ACC112 (cell line): Measurements from ENCODE around the gene MSMO1.
"Not testable (repeated sequence)": the region's sequence is repeated elsewhere in the genome, so short reads cannot be mapped to it uniquely, and the experiment has no call there.

Experiments used
- H2AFZ ChIP-seq: fragments of 200-600 bp; sonication (generic); one replicate; pipeline ENCODE4 v1.6.0; 2017; ENCODE audit warnings: antibody characterized with exemption, low read length; ENCODE audit not compliant: unreplicated experiment
- H3K27ac ChIP-seq: fragments of 200-600 bp; sonication (generic); 2 replicates; pipeline ENCODE4 v1.5.1; 2014; ENCODE audit warnings: low read depth, mild to moderate bottlenecking, antibody characterized with exemption, low read length, moderate library complexity
- H3K27me3 ChIP-seq: fragments of 200-600 bp; sonication (generic); 2 replicates; pipeline ENCODE4 v1.6.1; 2014; ENCODE audit warnings: mild to moderate bottlenecking, antibody characterized with exemption, low read length, moderate library complexity, mixed read lengths; ENCODE audit not compliant: insufficient read depth
- H3K36me3 ChIP-seq: fragments of 200-600 bp; sonication (generic); 2 replicates; pipeline ENCODE4 v1.6.1; 2016; ENCODE audit warnings: mild to moderate bottlenecking, antibody characterized with exemption, low read length, moderate library complexity, mixed read lengths; ENCODE audit not compliant: insufficient read depth
- H3K4me1 ChIP-seq: fragments of 200-600 bp; sonication (generic); one replicate; pipeline ENCODE4 v1.6.1; 2016; ENCODE audit warnings: low read length, mixed read lengths; ENCODE audit not compliant: insufficient read depth, unreplicated experiment, control insufficient read depth
- H3K4me3 ChIP-seq: fragments of 200-600 bp; sonication (generic); 2 replicates; pipeline ENCODE4 v1.5.1; 2014; ENCODE audit warnings: mild to moderate bottlenecking, low read depth, low read length
- H3K79me2 ChIP-seq: fragments of 200-600 bp; sonication (generic); one replicate; pipeline ENCODE4 v1.6.0; 2016; ENCODE audit warnings: low read length; ENCODE audit not compliant: control insufficient read depth, unreplicated experiment, insufficient read depth

The MSMO1 gene

DNA sequence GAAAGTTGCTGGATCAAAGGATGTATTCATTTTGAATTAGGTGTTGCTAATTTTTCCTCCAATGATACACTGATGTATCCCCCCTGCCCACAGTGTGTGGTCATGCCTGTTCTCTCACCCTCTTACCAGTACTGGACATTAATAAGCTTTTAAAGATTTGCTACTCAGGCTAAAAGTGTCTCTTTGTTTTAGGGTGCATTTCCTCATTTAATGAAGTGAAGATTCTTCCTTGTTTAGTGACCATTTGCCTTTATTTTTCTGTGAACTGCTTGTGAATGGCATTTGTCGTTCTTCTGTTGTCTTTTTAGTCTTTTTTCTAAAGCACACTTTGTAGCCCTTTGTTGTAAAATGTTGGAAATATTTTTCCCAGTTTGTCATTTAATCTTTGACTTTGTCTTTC lies 5.0 kb downstream of the MSMO1 start:
- Histone ChIP-seq H3K36me3 (peaks cover 10% of the 10 kb centered on the region), H3K4me1 (peaks cover 28% of the 10 kb centered on the region)

DNA sequence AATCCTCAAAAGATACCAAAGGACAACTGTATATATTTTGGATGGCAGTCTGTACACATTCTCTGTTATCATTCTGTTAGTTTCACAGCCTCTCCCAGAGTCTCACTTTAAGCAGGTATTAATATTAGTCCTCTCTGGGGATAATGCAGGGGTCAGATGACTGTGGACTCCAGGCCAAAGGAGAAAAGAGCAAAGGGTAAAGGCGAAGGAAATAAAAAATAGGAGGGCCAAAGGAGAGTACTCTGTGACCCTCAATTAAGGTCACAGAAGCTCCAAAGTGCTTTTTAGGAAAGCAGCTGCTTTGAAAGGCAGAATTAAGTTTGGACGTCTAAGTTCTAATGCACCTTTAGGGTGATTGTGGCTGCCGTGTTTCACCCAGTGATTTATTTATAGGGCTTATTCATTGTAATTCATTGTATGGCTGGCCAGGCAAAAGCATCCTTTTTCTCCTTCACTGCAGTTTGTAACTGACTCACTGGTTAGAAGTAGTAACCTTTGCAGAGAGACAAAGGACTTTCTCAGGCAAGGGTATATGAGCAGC lies 7.8 kb downstream of the MSMO1 start:
- Histone ChIP-seq H3K27ac (no peak overlapping the region), H3K4me3 (no peak overlapping the region), H3K36me3 (peaks cover 21% of the 10 kb centered on the region), H2AFZ (no peak overlapping the region), H3K27me3 (no peaks in the 10 kb centered on the region), H3K4me1 (peaks cover 18% of the 10 kb centered on the region), H3K79me2 (peaks cover 38% of the 10 kb centered on the region)

More for the DNA sequence above, 5.0 kb downstream of the MSMO1 start:
- H3K4me3 ChIP-seq: no peak overlapping the region
- H2AFZ ChIP-seq: peak overlapping the region; percentile 1
- no peak overlapping the region for H3K27ac ChIP-seq
- peaks cover 65% of the 10 kb centered on the region for H3K79me2 ChIP-seq
- H3K27me3 ChIP-seq: no peaks in the 10 kb centered on the region

GRCh38 chr4:165336743-165337142 lies 9.3 kb downstream of the MSMO1 start:
- peaks cover 23% of the 10 kb centered on the region for H3K79me2 ChIP-seq
- H3K4me3 ChIP-seq: no peak overlapping the region
- peaks cover 21% of the 10 kb centered on the region for H3K36me3 ChIP-seq
- no peak overlapping the region for H2AFZ ChIP-seq
- H3K27ac ChIP-seq: no peak overlapping the region
- no peaks in the 10 kb centered on the region for H3K27me3 ChIP-seq
- peaks cover 8% of the 10 kb centered on the region for H3K4me1 ChIP-seq

GRCh38 chr4:165342340-165342739 lies 14.9 kb downstream of the MSMO1 start:
- not testable (repeated sequence) for H3K27ac ChIP-seq, H3K79me2 ChIP-seq
- H3K36me3 ChIP-seq: peaks cover 12% of the 10 kb centered on the region; the same call in 1 of the 2 replicates

DNA sequence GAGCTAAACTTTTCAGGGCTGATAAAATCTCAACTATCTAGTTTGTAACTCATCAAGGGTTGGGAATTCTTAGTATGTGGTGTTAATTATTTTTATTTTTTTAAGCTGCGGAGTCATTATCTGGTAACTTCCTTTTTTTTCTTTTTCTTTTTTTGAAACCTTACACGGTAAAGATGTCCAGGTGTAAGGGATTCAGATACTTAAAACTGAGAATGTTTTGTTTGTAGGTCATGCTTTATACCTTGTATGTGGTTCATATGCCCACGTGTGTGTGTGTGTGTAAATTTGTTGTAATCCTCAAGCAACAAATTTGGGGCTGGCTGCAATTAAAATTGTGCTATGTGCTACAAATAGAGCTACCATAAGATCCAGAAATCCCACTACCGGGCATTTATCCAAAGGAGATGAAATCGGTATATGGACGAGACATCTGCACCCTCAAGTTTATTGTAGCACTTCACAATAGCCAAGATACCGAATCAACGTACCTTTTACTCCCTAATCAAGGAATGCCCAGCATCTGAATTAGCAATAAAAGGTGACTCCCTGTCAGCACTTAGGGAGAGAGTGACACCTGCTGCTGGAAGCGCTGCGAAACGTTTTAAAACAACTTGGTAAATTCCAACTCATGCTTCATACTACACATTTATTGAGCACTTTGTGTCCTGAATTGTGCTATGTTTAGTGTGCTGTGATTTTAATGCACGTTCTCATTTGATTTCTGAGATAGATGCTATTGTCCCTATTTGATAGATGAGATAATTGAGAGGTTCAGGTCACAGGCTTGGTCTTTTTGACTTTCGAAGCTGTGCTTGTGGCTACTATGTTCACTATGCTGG lies 16.1 kb downstream of the MSMO1 start:
- Histone ChIP-seq H3K27ac (no peak overlapping the region), H3K4me3 (no peak overlapping the region), H3K27me3 (no peaks in the 10 kb centered on the region), H3K79me2 (no peaks in the 10 kb centered on the region), H3K4me1 (no peaks in the 10 kb centered on the region), H2AFZ (no peak overlapping the region), H3K36me3 (peaks cover 3% of the 10 kb centered on the region; the same call in 1 of the 2 replicates)

More at GRCh38 chr4:165342340-165342739, 14.9 kb downstream of the MSMO1 start:
- H3K4me3 ChIP-seq, H2AFZ ChIP-seq, H3K27me3 ChIP-seq, H3K4me1 ChIP-seq: not testable (repeated sequence)

DNA sequence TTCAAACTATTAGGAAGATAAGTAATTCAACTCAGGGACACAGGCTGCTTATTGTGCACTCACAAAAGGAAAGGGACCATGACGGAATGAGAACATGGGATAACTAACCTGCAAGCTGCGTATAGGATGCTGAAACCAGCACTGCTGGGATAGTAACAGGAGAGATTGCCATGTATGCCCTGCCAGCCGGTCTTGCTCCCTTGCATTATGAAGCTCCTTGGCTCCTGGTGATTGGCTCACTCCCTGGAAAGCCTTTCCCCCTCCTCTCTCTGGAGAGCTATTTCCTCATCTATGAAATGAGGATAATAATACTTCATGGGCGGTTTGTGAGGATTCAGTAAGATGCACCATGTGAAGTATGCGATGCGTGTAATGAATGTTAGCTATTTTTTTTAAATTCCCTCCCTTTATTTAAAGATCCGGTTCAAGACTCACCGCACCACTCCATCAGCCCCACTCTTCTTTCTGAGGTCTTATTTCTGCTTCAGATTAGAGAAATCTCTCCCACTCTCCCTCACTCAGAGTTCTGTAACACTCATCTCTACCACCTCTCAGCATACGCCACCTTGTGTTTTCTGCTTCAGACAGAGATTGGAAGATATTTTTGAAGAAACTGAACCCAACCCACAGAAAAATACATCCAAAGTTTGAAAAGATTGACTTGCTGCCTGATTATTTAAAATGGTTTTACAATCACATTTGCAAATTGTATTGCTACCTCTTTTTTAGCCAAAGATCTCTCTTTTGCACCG lies 18.4 kb downstream of the MSMO1 start:
- no peaks in the 10 kb centered on the region for H3K27me3 ChIP-seq
- no peak overlapping the region for H2AFZ ChIP-seq
- no peaks in the 10 kb centered on the region for H3K79me2 ChIP-seq
- H3K36me3 ChIP-seq: no peaks in the 10 kb centered on the region; the same call in 1 of the 2 replicates
- no peaks in the 10 kb centered on the region for H3K4me1 ChIP-seq
- no peak overlapping the region for H3K27ac ChIP-seq
- no peak overlapping the region for H3K4me3 ChIP-seq

DNA sequence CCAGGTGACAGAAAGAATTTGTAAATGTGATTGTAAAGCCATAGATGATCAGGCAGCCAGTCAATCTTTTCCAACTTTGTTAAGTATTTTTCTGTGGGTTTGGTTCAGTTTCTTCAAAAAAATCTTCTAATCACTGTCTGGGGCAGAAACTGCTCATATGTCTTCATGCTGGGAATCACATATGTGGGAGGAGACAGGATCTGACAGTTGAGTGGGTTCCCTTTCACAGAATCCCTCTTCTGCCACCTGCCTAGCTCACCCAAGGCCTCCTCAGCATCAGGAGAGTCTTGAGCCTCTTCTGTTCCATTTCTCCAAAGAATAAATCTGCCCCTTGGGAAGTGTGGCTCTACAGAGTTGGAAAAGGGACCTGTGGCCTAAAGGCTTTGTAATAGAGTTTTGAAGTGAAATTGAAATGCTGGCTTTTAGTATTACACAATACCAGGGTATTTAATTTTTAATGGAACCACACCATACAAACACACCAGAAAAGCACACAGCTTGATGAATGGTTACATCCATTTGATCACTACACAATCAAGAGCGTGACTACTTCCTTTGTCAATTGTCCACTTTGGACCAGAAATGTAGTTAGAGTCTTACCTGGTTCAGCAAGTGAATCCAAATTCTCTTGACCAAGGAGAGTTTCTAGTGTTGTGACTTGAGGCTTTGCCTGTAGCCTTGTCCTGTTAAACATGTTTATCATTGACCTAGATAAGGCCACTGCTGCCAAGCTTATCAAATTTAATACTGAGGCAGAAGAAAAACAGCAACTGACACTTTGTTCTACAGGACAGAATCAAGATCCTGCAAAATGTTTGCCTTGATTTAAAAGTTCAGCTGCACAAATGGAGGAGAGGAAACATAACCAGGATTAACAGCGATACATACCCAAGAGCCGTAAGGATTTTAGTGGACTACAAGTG lies 20.4 kb downstream of the MSMO1 start:
- peaks cover 4% of the 10 kb centered on the region for H3K4me1 ChIP-seq
- H3K27me3 ChIP-seq: no peaks in the 10 kb centered on the region
- H3K79me2 ChIP-seq: no peaks in the 10 kb centered on the region
- no peak overlapping the region for H3K4me3 ChIP-seq
- H2AFZ ChIP-seq: no peak overlapping the region
- no peak overlapping the region for H3K27ac ChIP-seq
- H3K36me3 ChIP-seq: no peaks in the 10 kb centered on the region

- H3K4me1 ChIP-seq: peaks cover 4% of the 10 kb centered on the region
- no peaks in the 10 kb centered on the region for H3K36me3 ChIP-seq
- H3K27me3 ChIP-seq: no peaks in the 10 kb centered on the region
- H3K79me2 ChIP-seq: no peaks in the 10 kb centered on the region
- H3K4me3 ChIP-seq: no peak overlapping the region
- no peak overlapping the region for H2AFZ ChIP-seq
- H3K27ac ChIP-seq: no peak overlapping the region
These were observed 24.1 kb downstream of the MSMO1 start for GRCh38 chr4:165351359-165352130.

- Histone ChIP-seq H3K4me3 (no peak overlapping the region), H2AFZ (no peak overlapping the region), H3K36me3 (no peaks in the 10 kb centered on the region), H3K79me2 (no peaks in the 10 kb centered on the region), H3K27me3 (no peaks in the 10 kb centered on the region), H3K4me1 (peaks cover 21% of the 10 kb centered on the region), H3K27ac (no peak overlapping the region)
These were observed 28.4 kb downstream of the MSMO1 start for GRCh38 chr4:165355900-165356300.
